ENCODE measurements around the gene GSTP1. TPM values are rescaled to one million over a fixed set of nuclear protein-coding genes. Genes with fewer than 3 reads are reported as not detected.

The GSTP1 gene
- total and polyA plus RNA-seq, 5 donors from 2014 or later: 55.7 to 231 (median 207) TPM

- DNase-seq (no peak), ATAC-seq (ENCODE audit: low read depth in 2 of 2) (no peak)
- Mint-ChIP-seq H3K27ac (no peak overlapping the region), H3K27me3 (no peaks in the 10 kb centered on the region), H3K4me3 (peak overlapping the region; percentile 81 to 94 (median 90)), H3K36me3 (no peaks in the 10 kb centered on the region), H3K4me1 (peaks cover 0 to 11% (median 7%) of the 10 kb centered on the region in 4 donors), H3K9me3 (no peaks in the 10 kb centered on the region)
- Histone ChIP-seq H3K36me3 (ENCODE audit: control insufficient read depth, insufficient read depth, low read length) (no peaks in the 10 kb centered on the region), H3K4me3 (ENCODE audit: low read depth, low read length) (no peak overlapping the region), H3K27ac (ENCODE audit: insufficient read depth, low read length, poor library complexity, severe bottlenecking) (no peak overlapping the region), H3K27me3 (ENCODE audit: control insufficient read depth, insufficient read depth, low read length) (no peaks in the 10 kb centered on the region), H3K9me3 (ENCODE audit: control insufficient read depth in 2 of 2, low read length in 2 of 2) (no peaks in the 10 kb centered on the region), H3K4me1 (ENCODE audit: control insufficient read depth, insufficient read depth, low read length, poor library complexity, severe bottlenecking) (peaks cover 19% of the 10 kb centered on the region)
These were observed 47.8 kb downstream of the GSTP1 start for GRCh38 chr11:67631411-67631810.

GRCh38 chr11:67631853-67632174 is 48.2 kb downstream of the GSTP1 start:
- Mint-ChIP-seq H3K27me3 (no peaks in the 10 kb centered on the region), H3K36me3 (no peaks in the 10 kb centered on the region), H3K27ac (peak overlapping the region in 1 of 3 donors; percentile 90), H3K9me3 (no peaks in the 10 kb centered on the region), H3K4me1 (peaks cover 0 to 11% (median 5%) of the 10 kb centered on the region in 4 donors), H3K4me3 (peak overlapping the region; percentile 66 to 89 (median 72))
- Histone ChIP-seq H3K36me3 (ENCODE audit: control insufficient read depth, insufficient read depth, low read length) (no peaks in the 10 kb centered on the region), H3K27me3 (ENCODE audit: control insufficient read depth, insufficient read depth, low read length) (no peaks in the 10 kb centered on the region), H3K27ac (ENCODE audit: insufficient read depth, low read length, poor library complexity, severe bottlenecking) (no peak overlapping the region), H3K4me3 (ENCODE audit: low read depth, low read length) (no peak overlapping the region), H3K9me3 (ENCODE audit: control insufficient read depth in 2 of 2, low read length in 2 of 2) (no peaks in the 10 kb centered on the region), H3K4me1 (ENCODE audit: control insufficient read depth, insufficient read depth, low read length, poor library complexity, severe bottlenecking) (peaks cover 19% of the 10 kb centered on the region)
- DNase-seq (no peak), ATAC-seq (ENCODE audit: low read depth in 2 of 2) (no peak)

GRCh38 chr11:67632175-67632981 is 48.8 kb downstream of the GSTP1 start:
- ATAC-seq (ENCODE audit: low read depth in 2 of 2): no peak
- no peak for DNase-seq
- no peaks in the 10 kb centered on the region for H3K36me3 Mint-ChIP-seq
- peak overlapping the region in 1 of 3 donors; percentile 90 for H3K27ac Mint-ChIP-seq
- Histone ChIP-seq H3K4me3 (ENCODE audit: low read depth, low read length) (no peak overlapping the region), H3K9me3 (ENCODE audit: control insufficient read depth in 2 of 2, low read length in 2 of 2) (no peaks in the 10 kb centered on the region), H3K27ac (ENCODE audit: insufficient read depth, low read length, poor library complexity, severe bottlenecking) (no peak overlapping the region), H3K4me1 (ENCODE audit: control insufficient read depth, insufficient read depth, low read length, poor library complexity, severe bottlenecking) (peaks cover 19% of the 10 kb centered on the region), H3K36me3 (ENCODE audit: control insufficient read depth, insufficient read depth, low read length) (no peaks in the 10 kb centered on the region), H3K27me3 (ENCODE audit: control insufficient read depth, insufficient read depth, low read length) (no peaks in the 10 kb centered on the region)
- no peaks in the 10 kb centered on the region for H3K9me3 Mint-ChIP-seq
- no peaks in the 10 kb centered on the region for H3K27me3 Mint-ChIP-seq
- peaks cover 0 to 11% (median 5%) of the 10 kb centered on the region in 4 donors for H3K4me1 Mint-ChIP-seq
- H3K4me3 Mint-ChIP-seq: peak overlapping the region; percentile 66 to 89 (median 72)

GRCh38 chr11:67632982-67633755 is 49.6 kb downstream of the GSTP1 start:
- H3K4me3 ChIP-seq (ENCODE audit: low read depth, low read length): no peak overlapping the region
- no peaks in the 10 kb centered on the region for H3K9me3 Mint-ChIP-seq

GRCh38 chr11:67633758-67634365 is 50.2 kb downstream of the GSTP1 start:
- H3K4me3 ChIP-seq (ENCODE audit: low read depth, low read length): no peak overlapping the region
- ATAC-seq (ENCODE audit: low read depth in 2 of 2): no peak
- no peaks in the 10 kb centered on the region for H3K9me3 ChIP-seq (ENCODE audit: control insufficient read depth in 2 of 2, low read length in 2 of 2)
- no peak for DNase-seq
- no peaks in the 10 kb centered on the region for H3K36me3 Mint-ChIP-seq
- H3K36me3 ChIP-seq (ENCODE audit: control insufficient read depth, insufficient read depth, low read length): no peaks in the 10 kb centered on the region
- H3K4me3 Mint-ChIP-seq: peak overlapping the region in 2 of 4 donors; percentile 64 to 66
- no peak overlapping the region for H3K27ac Mint-ChIP-seq
- peaks cover 18% of the 10 kb centered on the region for H3K4me1 ChIP-seq (ENCODE audit: control insufficient read depth, insufficient read depth, low read length, poor library complexity, severe bottlenecking)
- H3K27me3 ChIP-seq (ENCODE audit: control insufficient read depth, insufficient read depth, low read length): no peaks in the 10 kb centered on the region
- peaks cover 4% of the 10 kb centered on the region for H3K27me3 Mint-ChIP-seq
- H3K27ac ChIP-seq (ENCODE audit: insufficient read depth, low read length, poor library complexity, severe bottlenecking): no peak overlapping the region
- peaks cover 0 to 12% (median 5%) of the 10 kb centered on the region in 4 donors for H3K4me1 Mint-ChIP-seq
- H3K9me3 Mint-ChIP-seq: no peaks in the 10 kb centered on the region

More at GRCh38 chr11:67632982-67633755, 49.6 kb downstream of the GSTP1 start:
- peak overlapping the region in 2 of 4 donors; percentile 64 to 70 for H3K4me3 Mint-ChIP-seq
- ATAC-seq (ENCODE audit: low read depth in 2 of 2): no peak
- H3K27ac Mint-ChIP-seq: peak overlapping the region in 1 of 3 donors; percentile 38
- no peak overlapping the region for H3K27ac ChIP-seq (ENCODE audit: insufficient read depth, low read length, poor library complexity, severe bottlenecking)
- no peak for DNase-seq
- no peaks in the 10 kb centered on the region for H3K36me3 ChIP-seq (ENCODE audit: control insufficient read depth, insufficient read depth, low read length)
- H3K27me3 ChIP-seq (ENCODE audit: control insufficient read depth, insufficient read depth, low read length): no peaks in the 10 kb centered on the region
- no peaks in the 10 kb centered on the region for H3K9me3 ChIP-seq (ENCODE audit: control insufficient read depth in 2 of 2, low read length in 2 of 2)
- peaks cover 0 to 11% (median 5%) of the 10 kb centered on the region in 4 donors for H3K4me1 Mint-ChIP-seq
- H3K27me3 Mint-ChIP-seq: peaks cover 1% of the 10 kb centered on the region
- H3K36me3 Mint-ChIP-seq: no peaks in the 10 kb centered on the region
- H3K4me1 ChIP-seq (ENCODE audit: control insufficient read depth, insufficient read depth, low read length, poor library complexity, severe bottlenecking): peaks cover 19% of the 10 kb centered on the region

- no peaks in the 10 kb centered on the region for H3K36me3 ChIP-seq (ENCODE audit: control insufficient read depth, insufficient read depth, low read length)
- no peaks in the 10 kb centered on the region for H3K27me3 ChIP-seq (ENCODE audit: control insufficient read depth, insufficient read depth, low read length)
- DNase-seq (no peak), ATAC-seq (ENCODE audit: low read depth in 2 of 2) (no peak)
- no peak overlapping the region for H3K27ac Mint-ChIP-seq
- peak overlapping the region in 1 of 4 donors; percentile 36 for H3K4me3 Mint-ChIP-seq
- H3K27ac ChIP-seq (ENCODE audit: insufficient read depth, low read length, poor library complexity, severe bottlenecking): no peak overlapping the region
- H3K27me3 Mint-ChIP-seq: peaks cover 4% of the 10 kb centered on the region
- H3K4me1 ChIP-seq (ENCODE audit: control insufficient read depth, insufficient read depth, low read length, poor library complexity, severe bottlenecking): peaks cover 11% of the 10 kb centered on the region
- H3K4me3 ChIP-seq (ENCODE audit: low read depth, low read length): no peak overlapping the region
- H3K9me3 Mint-ChIP-seq: no peaks in the 10 kb centered on the region
- H3K36me3 Mint-ChIP-seq: no peaks in the 10 kb centered on the region
- H3K9me3 ChIP-seq (ENCODE audit: control insufficient read depth in 2 of 2, low read length in 2 of 2): no peaks in the 10 kb centered on the region
- H3K4me1 Mint-ChIP-seq: peaks cover 0 to 9% (median 5%) of the 10 kb centered on the region in 4 donors
These were observed 51.0 kb downstream of the GSTP1 start for GRCh38 chr11:67634366-67635230.

- DNase-seq: no peak
- ATAC-seq (ENCODE audit: low read depth in 2 of 2): no peak
- H3K27ac ChIP-seq (ENCODE audit: insufficient read depth, low read length, poor library complexity, severe bottlenecking): no peak overlapping the region
- H3K27me3 Mint-ChIP-seq: peaks cover 4% of the 10 kb centered on the region
- no peaks in the 10 kb centered on the region for H3K36me3 Mint-ChIP-seq
- H3K4me3 ChIP-seq (ENCODE audit: low read depth, low read length): no peak overlapping the region
- peak overlapping the region in 1 of 4 donors; percentile 36 for H3K4me3 Mint-ChIP-seq
- H3K27me3 ChIP-seq (ENCODE audit: control insufficient read depth, insufficient read depth, low read length): no peaks in the 10 kb centered on the region
- no peaks in the 10 kb centered on the region for H3K9me3 Mint-ChIP-seq
- no peak overlapping the region for H3K27ac Mint-ChIP-seq
- no peaks in the 10 kb centered on the region for H3K36me3 ChIP-seq (ENCODE audit: control insufficient read depth, insufficient read depth, low read length)
- peaks cover 8% of the 10 kb centered on the region for H3K4me1 ChIP-seq (ENCODE audit: control insufficient read depth, insufficient read depth, low read length, poor library complexity, severe bottlenecking)
- peaks cover 0 to 9% (median 5%) of the 10 kb centered on the region in 4 donors for H3K4me1 Mint-ChIP-seq
- H3K9me3 ChIP-seq (ENCODE audit: control insufficient read depth in 2 of 2, low read length in 2 of 2): no peaks in the 10 kb centered on the region
These were observed 51.6 kb downstream of the GSTP1 start for GRCh38 chr11:67635231-67635521.
